GM12878 (cell line): ENCODE data around the gene TBC1D10A.

Source experiments
- CTCF ChIP-seq, 3 experiments: IDR thresholded peaks in 2 of 3; conservative IDR thresholded peaks in 1 of 3; 2 replicates each; pipeline ENCODE4 v1.5.1; 2011; ENCODE audit warnings: low read depth in 3 of 3, low read length in 3 of 3, mild to moderate bottlenecking in 3 of 3, control low read depth in 2 of 3, moderate library complexity in 2 of 3, inconsistent platforms in 1 of 3, mixed read lengths in 1 of 3; ENCODE audit not compliant: control insufficient read depth in 2 of 3, insufficient read depth in 1 of 3; ENCODE audit errors: extremely low read depth in 1 of 3
- JUNB ChIP-seq: IDR thresholded peaks from 2 replicates; pipeline ENCODE4 v1.6.1; 2016; ENCODE audit warnings: antibody characterized with exemption, mild to moderate bottlenecking
- PKNOX1 ChIP-seq: fragments of 450-650 bp; IDR thresholded peaks from 2 replicates; pipeline ENCODE4 v1.6.1; 2016; ENCODE audit warnings: mild to moderate bottlenecking

GRCh38 chr22:30309951-30310741 lies 16.6 kb downstream of the TBC1D10A start:
- no peak for TF ChIP-seq PKNOX1
- TF ChIP-seq JUNB, result peak; percentile 39; the same call in 1 of the 2 replicates
- TF ChIP-seq CTCF (IDR thresholded peaks at IDR 0.05 in 2 of 3, conservative IDR thresholded peaks at IDR 0.05 in 1 of 3; ENCODE audit: control insufficient read depth in 2 of 3, extremely low read depth in 1 of 3, insufficient read depth in 1 of 3, low read depth in 3 of 3, low read length in 3 of 3), result 0 out of 6 replicates have a peak, but pooled peaks of 1 of the 3 experiments have one; percentile 1
